Keratinocyte (primary cell): ENCODE results near the gene NUDT3. TPM values are rescaled to one million over a fixed set of nuclear protein-coding genes. Genes with fewer than 3 reads are reported as not detected.

Experiments
- DNase-seq: peaks from one replicate; pipeline ENCODE4 v3.0.0-alpha.2; 2011; ENCODE audit warnings: low read depth, missing footprints, low spot score
- FAIRE-seq: peaks from 2 replicates; lab custom pipeline; 2011; peaks lifted over from hg19 to GRCh38; lab: Jason Lieb, UNC
- H2AFZ ChIP-seq: 2 replicates; pipeline ENCODE4 v1.6.0; 2012; ENCODE audit warnings: low read length, control low read depth, inconsistent platforms; ENCODE audit not compliant: control insufficient read depth
- H3K27ac ChIP-seq: 2 replicates; pipeline ENCODE4 v1.5.1; 2011; ENCODE audit warnings: low read length; ENCODE audit not compliant: control insufficient read depth, insufficient read depth
- H3K27me3 ChIP-seq: 3 replicates; pipeline ENCODE4 v1.6.0; 2011; ENCODE audit warnings: low read length; ENCODE audit not compliant: control insufficient read depth, insufficient read depth; ENCODE audit errors: extremely low read depth
- H3K36me3 ChIP-seq, 2 experiments: 2 replicates in 1 of 2; 3 replicates in 1 of 2; pipeline ENCODE4 v1.5.1; 2011; ENCODE audit warnings: low read length in 2 of 2, mild to moderate bottlenecking in 1 of 2; ENCODE audit not compliant: control insufficient read depth in 2 of 2, insufficient read depth in 2 of 2; ENCODE audit errors: extremely low read depth in 1 of 2
- H3K4me1 ChIP-seq: 3 replicates; pipeline ENCODE4 v1.5.1; 2011; ENCODE audit warnings: low read length; ENCODE audit not compliant: control insufficient read depth, insufficient read depth; ENCODE audit errors: extremely low read depth
- H3K4me2 ChIP-seq: 3 replicates; pipeline ENCODE4 v1.6.0; 2011; ENCODE audit warnings: low read depth, low read length; ENCODE audit not compliant: control insufficient read depth, insufficient read depth; ENCODE audit errors: extremely low read depth
- H3K4me3 ChIP-seq, 3 experiments: fragments of 200-600 bp in 1 of 3; sonication (generic) in 1 of 3; 2 replicates in 2 of 3; 3 replicates in 1 of 3; pipeline ENCODE4 v1.5.1; 2011 to 2016; ENCODE audit warnings: low read length in 3 of 3, mild to moderate bottlenecking in 3 of 3, control low read depth in 2 of 3, inconsistent platforms in 1 of 3, low read depth in 1 of 3, mixed read lengths in 1 of 3, mixed run types in 1 of 3, moderate library complexity in 1 of 3; ENCODE audit not compliant: control insufficient read depth in 2 of 3, insufficient read depth in 2 of 3; ENCODE audit errors: extremely low read depth in 1 of 3
- H3K79me2 ChIP-seq: 2 replicates; pipeline ENCODE4 v1.6.0; 2012; ENCODE audit warnings: low read length; ENCODE audit not compliant: control insufficient read depth, insufficient read depth
- H3K9ac ChIP-seq: 3 replicates; pipeline ENCODE4 v1.6.0; 2011; ENCODE audit warnings: low read length; ENCODE audit not compliant: control insufficient read depth, insufficient read depth; ENCODE audit errors: extremely low read depth
- H3K9me1 ChIP-seq: 3 replicates; pipeline ENCODE4 v1.6.0; 2011; ENCODE audit warnings: low read length; ENCODE audit not compliant: control insufficient read depth, insufficient read depth; ENCODE audit errors: extremely low read depth
- H3K9me3 ChIP-seq: 2 replicates; pipeline ENCODE4 v1.5.1; 2012; ENCODE audit warnings: low read depth, low read length; ENCODE audit not compliant: control insufficient read depth
- H4K20me1 ChIP-seq: 3 replicates; pipeline ENCODE4 v1.6.0; 2011; ENCODE audit warnings: low read length; ENCODE audit not compliant: control insufficient read depth, insufficient read depth; ENCODE audit errors: extremely low read depth
- CTCF ChIP-seq, 3 experiments: IDR thresholded peaks in 1 of 3; conservative IDR thresholded peaks in 1 of 3; optimal IDR thresholded peaks in 1 of 3; 2 replicates in 2 of 3; 3 replicates in 1 of 3; pipeline versions ENCODE3 to v1.5.1; 2011; ENCODE audit warnings: low read length in 3 of 3, mild to moderate bottlenecking in 3 of 3, moderate library complexity in 2 of 3, control low read depth in 1 of 3, inconsistent platforms in 1 of 3; ENCODE audit not compliant: insufficient read depth in 2 of 3; ENCODE audit errors: extremely low read depth in 1 of 3
- EZH2 ChIP-seq: IDR thresholded peaks from one replicate; pipeline ENCODE4 v1.6.1; 2012; ENCODE audit warnings: inconsistent platforms, mild to moderate bottlenecking, low read length, moderate library complexity
- dilution Hi-C: fragments of 300-500 bp; cut with MboI; formaldehyde crosslinking; loops from one replicate; pipeline ENCODE4 v1.7.0; 2020; ENCODE audit warnings: low sequenced_read_pairs; ENCODE audit not compliant: extremely low pct_ligation_motif_present
- polyA plus RNA-seq, 5 experiments: library from polyadenylated mRNA; depleted of rRNA in 3 of 5; stranded (reverse) in 3 of 5; stranded (forward) in 1 of 5; unstranded in 1 of 5; fragments of >200 nt; gene quantifications; 1 replicate in 1 of 5; 2 replicates in 3 of 5; 3 replicates in 1 of 5; pipeline versions ENCODE4 v1.2.1 to v1.2.3, GENCODE V29; 2011 to 2012; ENCODE audit warnings: missing spikeins in 2 of 5, low read depth in 1 of 5, low replicate concordance in 1 of 5

Gene NUDT3
- polyA plus RNA-seq, 1 donor (not counting 4 experiments of a cell fraction or from before 2014, with no cell fraction given): 16.5 TPM

GRCh38 chr6:34338377-34338776 lies 54.1 kb downstream of the NUDT3 start:
- Histone ChIP-seq H3K79me2 (peaks cover 33% of the 10 kb centered on the region), H3K4me2 (no peak overlapping the region), H3K4me3 (no peak overlapping the region), H2AFZ (no peak overlapping the region), H3K9ac (no peak overlapping the region), H3K27ac (no peak overlapping the region), H3K27me3 (no peaks in the 10 kb centered on the region), H3K4me1 (peaks cover 6% of the 10 kb centered on the region), H3K9me1 (peaks cover 3% of the 10 kb centered on the region), H3K9me3 (no peaks in the 10 kb centered on the region), H3K36me3 (peaks cover 4 to 10% of the 10 kb centered on the region in 2 experiments), H4K20me1 (peaks cover 10% of the 10 kb centered on the region)
- no peak for TF ChIP-seq EZH2
- no peak for TF ChIP-seq CTCF (optimal IDR thresholded peaks at IDR 0.05 in 1 of 3, IDR thresholded peaks at IDR 0.05 in 1 of 3, conservative IDR thresholded peaks at IDR 0.05 in 1 of 3; ENCODE audit: extremely low read depth in 1 of 3, insufficient read depth in 2 of 3, low read length in 3 of 3)
- no peak for FAIRE-seq
- no peak for DNase-seq
- dilution Hi-C loops: no loop called here

- Histone ChIP-seq H3K4me1 (peaks cover 6% of the 10 kb centered on the region), H3K9ac (no peak overlapping the region), H3K27me3 (no peaks in the 10 kb centered on the region), H4K20me1 (no peaks in the 10 kb centered on the region), H3K9me1 (no peaks in the 10 kb centered on the region), H3K36me3 (peaks cover 4 to 8% of the 10 kb centered on the region in 2 experiments), H2AFZ (no peak overlapping the region), H3K27ac (no peak overlapping the region), H3K79me2 (peaks cover 22% of the 10 kb centered on the region), H3K9me3 (no peaks in the 10 kb centered on the region), H3K4me3 (no peak overlapping the region), H3K4me2 (no peak overlapping the region)
- FAIRE-seq: no peak
- dilution Hi-C loops: no loop called here
- TF ChIP-seq CTCF (optimal IDR thresholded peaks at IDR 0.05 in 1 of 3, IDR thresholded peaks at IDR 0.05 in 1 of 3, conservative IDR thresholded peaks at IDR 0.05 in 1 of 3; ENCODE audit: extremely low read depth in 1 of 3, insufficient read depth in 2 of 3, low read length in 3 of 3) (no peak), EZH2 (no peak)
- no peak for DNase-seq
Measured at GRCh38 chr6:34334796-34335416, 57.6 kb downstream of the NUDT3 start.
